ENCODE measurements around the gene FGF14.
"Not testable (repeated sequence)": the region's sequence is repeated elsewhere in the genome, so short reads cannot be mapped to it uniquely, and the experiment has no call there.

FGF14 gene

DNA sequence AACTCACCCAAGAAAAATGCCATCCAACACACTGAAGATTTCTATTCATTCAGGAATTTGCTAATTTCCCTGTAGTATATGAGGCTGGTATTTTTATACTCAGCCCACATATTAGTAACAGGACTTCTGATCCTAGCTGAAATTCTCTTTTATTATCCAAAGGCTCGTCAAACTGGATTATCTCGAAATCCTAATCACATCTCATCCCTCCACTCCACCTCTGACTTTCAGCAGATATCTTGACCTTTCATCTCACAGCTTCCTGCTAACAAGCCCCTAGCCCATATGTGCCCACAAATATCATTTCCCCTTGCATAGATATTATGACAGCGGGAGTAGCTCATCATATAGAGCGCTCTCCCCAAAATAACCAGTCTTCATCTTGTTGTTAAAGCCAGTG, 279.7 kb downstream of the FGF14 start:
- no peak for DNase-seq

DNA sequence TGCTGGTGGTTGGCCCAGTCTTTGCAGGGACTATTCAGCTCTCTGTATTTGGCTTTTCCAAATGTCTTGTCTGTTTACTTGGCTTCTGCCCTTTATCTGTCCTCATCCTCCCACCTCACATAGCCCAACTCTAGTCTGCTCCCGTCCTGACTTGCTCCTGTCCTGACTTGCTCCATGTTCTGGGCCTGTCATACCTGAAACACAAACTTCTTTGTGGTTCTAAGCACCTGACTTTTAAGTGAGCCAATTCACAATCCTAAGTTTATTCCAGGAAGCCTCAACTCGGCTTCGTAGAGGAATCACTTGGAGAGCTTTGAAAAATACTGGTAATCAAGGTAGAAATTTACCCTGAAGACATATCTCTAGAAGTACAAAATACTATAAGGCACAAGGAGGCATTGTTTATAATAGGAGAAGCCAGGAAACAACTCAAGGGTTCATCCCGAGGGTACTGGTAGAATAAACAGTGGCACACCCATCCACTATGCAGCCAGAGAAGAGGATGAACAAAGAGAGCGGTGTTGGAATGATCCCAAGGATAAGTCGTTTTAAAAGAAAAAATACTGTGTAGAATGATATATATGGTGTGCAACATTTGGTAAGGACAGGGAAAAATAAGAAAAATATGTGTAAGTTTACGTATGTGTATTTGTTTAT, 284.5 kb downstream of the FGF14 start:
- no peak for DNase-seq

DNA sequence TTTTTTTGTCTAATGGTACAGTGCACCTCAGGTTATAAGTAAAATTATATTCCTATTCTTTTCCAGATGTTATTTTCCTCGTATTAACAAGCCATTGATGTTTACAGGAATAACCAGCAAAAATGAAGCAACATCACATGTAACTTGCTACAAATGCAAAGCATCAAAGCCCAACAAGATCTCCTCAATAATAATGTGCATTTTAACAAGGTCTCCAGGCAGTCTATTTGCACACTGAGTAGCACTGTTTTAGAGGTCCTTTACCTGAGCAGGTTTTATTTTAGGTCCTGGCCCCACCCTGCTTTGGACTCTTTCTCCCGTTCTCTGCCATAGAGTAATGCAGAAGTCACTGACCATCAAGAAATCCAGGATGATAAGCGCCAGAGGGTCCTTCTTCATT, 298.4 kb downstream of the FGF14 start:
- no peak for DNase-seq

DNA sequence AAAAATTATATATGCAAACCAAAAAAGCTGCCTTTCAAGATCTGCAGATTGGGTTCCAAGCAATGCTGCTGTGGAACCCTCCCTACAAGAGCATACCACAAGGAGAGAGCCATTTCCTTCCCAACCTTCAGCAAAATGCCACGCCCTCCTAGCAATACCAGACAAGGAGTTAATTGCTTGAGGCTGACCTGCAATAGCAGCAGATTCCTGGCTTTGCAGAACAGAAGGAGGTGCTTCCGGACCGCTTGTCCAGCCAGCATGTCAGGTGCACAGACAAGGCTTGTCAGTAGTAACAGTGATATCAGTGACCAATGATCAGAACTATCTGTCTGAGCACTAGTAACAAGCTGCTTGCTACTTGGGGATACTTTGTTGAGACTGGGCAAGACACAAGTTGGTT, 301.6 kb downstream of the FGF14 start:
- DNase-seq: no peak

DNA sequence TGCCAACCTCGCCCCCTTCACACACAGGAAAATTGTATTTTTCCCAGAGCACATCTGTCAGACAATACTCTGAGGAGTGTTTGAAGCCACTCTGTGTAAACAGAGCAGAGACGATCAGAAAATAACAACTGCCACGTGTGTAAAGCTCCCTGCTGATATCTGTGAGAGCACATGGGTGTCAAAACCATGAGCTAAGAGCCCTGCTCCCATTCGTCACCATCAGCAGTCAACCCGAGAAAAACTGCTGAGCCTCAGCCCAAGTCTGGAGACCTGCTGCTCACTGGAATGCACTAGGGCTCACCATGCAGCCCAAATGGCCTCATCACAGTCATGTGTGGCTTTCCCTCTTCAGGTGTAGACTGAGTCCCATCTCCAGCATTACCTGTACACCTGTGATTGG, 304.1 kb downstream of the FGF14 start:
- DNase-seq: no peak

DNA sequence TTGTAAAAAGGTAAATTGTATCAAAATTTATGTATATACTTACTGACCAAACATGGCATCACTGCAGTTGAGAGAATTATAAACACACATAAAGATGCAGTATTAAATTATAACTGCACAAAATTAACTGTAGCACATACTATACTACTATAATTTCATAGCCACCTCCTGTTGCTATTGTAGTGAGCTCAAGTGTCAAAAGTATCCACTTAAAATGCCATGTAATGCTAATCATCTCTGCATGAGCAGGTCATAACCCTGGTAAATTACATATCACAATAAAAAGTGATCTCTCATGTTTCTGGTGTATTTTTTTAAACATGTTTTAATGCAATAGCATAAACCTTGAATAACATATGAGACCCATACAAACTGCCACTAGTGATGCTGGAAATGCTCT, 308.6 kb downstream of the FGF14 start:
- DNase-seq: not testable (repeated sequence)

DNA sequence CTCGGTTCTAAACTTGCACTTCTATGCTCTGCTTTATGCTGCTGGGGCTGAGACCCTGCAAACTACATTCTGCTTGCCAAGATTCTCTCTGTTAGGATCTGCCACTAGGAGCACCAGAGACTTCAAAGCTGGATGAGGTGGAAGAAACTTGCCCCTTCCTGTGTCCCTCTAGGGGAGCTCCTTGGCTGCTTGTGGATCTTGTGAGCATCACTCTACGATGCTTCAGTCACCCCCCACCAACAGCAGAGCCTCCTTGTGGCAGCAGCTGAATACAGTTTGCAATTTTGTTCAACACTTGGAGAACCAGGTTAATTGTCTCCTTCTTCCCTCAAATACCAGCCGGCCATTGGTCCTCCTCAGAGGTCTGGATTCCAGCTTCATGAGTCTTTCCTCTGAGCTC, 310.6 kb downstream of the FGF14 start:
- no peak for DNase-seq

DNA sequence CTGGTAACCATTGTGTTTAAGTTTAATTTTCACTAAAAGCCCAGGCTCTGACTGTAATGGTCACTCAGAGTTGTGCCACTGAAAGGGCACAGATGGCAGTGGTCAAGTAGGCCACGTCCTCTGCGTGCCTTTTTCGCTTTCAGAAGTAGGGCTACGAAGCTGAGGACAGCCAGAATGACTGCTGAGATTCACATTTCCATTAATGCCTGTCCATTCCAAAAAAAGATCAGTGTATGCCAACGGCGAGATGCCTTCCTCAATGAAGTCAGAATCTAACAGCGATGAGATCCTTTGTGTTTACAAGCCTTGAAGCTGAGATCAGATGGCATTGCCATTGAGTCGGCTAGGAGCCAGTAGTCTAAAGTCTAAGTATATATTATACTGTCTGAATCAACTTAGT, 311.3 kb downstream of the FGF14 start:
- DNase-seq: no peak

DNA sequence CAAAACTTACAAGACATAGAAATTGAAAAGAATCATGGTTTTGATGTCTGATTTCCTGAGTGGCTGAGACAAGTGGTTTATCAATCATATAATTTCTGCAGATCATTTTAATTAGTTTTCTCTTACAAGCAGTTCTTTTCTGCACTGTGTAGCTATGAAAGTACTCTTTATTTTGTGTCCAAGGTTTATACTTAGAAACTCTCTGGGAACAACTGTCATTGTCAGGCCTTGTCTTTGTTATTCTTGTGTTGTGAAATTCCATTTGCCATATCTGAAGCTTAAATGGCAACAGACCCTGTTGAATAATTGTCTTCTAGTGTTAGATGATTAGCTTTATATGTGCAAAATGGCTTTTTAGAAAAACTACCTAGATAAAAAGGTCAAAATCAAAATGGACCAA, 312.1 kb downstream of the FGF14 start:
- no peak for DNase-seq

DNA sequence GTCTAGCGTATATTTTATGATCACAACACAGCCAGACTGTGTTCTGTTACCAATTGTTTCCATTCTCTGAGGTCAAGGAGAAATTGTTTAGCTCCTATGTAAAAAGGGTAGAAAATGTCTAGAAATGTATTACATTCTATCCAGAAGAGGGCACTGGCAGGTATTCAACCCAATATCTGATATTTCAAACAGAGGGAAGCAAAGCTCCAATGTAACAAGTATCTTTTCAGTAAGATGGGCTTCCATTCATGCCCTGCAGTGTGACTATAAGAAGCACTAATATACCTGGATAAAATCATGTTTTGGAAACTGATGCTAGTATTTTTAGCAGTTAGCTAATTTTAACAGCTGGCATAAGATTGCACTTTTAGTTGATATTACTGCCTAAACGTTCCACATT, 312.7 kb downstream of the FGF14 start:
- no peak for DNase-seq

DNA sequence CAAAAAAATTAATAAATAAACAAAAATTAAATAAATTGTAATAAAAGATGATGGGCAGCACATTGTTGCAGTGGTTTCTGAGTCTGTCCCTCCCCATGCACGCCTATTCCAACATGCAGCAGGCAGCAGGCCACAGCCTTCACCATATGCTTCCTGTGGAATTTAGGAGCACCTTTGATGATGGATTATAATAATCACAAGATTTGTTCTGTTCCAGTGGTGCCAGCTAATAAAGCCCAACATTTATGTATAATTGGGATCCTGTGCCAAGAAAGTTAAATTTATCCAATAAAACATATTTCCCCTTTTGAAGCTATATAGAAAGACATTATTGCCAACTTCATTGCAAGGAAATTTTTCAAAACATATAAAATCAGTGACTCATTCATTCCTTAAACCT, 328.6 kb downstream of the FGF14 start:
- no peak for DNase-seq

DNA sequence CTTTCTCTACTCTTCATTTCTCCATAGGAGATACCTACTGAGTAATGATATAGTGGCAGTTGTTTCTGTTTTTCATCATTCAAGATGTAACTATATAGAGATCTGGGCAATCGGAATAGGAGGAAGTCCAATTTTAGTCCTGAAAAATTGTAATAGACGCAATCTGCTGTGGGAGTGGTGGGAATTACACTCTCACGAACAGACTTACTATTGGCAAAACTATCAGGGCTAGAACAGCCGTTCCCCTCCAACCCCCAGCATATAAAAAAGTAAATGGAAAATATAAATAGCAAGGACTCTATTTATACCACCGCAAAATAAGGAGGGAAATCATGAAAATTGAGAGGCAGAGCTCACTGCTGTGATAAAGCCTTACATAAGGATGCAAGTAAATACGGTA, 330.1 kb downstream of the FGF14 start:
- no peak for DNase-seq

DNA sequence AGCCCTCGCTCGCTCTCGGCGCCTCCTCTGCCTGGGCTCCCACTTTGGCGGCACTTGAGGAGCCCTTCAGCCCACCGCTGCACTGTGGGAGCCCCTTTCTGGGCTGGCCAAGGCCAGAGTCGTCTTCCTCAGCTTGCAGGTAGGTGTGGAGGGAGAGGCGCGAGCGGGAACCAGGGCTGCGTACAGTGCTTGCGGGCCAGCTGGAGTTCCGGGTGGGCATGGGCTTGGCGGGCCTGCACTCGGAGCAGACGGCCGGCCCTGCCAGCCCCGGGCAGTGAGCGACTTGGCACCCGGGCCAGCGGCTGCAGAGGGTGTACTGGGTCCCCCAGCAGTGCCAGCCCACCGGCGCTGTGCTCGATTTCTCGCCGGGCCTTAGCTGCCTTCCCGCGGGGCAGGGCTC, 333.5 kb downstream of the FGF14 start:
- not testable (repeated sequence) for DNase-seq

DNA sequence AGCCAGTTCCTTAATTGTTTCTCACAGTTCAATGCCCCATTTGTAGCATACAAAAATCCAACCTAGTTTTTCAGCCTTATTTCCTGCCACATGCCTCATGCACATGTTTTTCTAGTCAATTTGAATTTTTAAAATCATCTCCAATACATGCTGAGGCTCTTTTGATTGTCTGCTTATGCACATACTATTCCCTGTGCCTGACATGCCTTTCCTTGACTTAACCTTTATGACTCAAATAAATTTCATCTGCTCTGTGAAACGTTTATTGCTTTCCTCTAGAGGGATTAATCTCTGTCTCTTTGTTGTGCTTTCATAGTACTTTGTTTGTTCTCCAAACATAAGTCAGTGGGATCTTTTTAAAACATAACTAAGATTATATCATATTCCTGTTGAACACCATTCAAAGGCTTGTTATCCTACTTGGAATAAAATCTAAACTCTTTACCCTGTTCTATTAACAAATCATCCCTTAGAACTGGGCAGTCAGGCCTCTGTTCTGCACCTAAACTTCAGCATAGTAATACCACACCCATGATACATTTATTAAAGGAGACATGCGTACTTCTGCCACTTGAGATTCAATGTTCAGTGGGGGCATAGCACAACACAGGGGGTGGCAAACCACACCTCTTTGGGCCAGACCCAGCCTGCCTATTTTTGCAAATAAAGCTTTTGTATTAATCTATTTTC, 346.6 kb downstream of the FGF14 start:
- DNase-seq: no peak

DNA sequence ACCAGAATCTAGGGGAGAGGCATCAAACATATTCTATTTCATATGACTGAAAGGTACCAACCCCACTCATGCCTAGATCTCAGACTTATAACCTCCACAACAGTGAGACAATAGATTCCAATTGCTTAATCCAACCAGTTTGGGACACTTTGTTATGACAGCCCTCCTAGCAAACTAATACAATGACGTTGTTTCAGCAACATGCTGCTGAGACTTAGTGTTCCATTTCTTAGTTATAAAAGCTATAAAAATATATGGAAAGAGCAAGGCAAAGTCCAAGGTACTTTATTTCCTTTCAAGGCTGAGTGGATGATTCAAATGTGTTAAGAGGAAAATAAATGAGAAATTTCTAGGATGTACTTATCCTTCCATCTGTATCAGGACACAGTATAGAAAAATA, 352.0 kb downstream of the FGF14 start:
- DNase-seq: no peak

DNA sequence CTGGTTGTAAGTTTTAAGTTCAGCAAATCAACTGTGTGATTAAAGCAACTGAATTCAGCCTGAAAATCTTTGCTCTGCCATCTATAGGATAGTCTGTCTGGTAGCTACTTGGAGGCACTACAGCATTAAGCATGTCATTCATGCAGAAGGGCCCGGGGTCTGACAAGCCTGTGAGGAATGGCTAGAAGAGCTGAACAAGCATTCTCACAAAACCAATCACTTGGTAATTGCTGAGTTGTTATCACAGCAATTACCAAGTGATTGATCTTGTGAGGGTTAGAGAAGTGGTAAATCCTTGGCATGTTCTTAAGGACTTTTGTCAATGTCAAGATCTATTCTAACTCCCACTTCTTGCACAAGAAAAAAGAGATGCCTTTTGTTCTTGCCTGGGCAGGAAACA, 356.1 kb downstream of the FGF14 start:
- DNase-seq: no peak

DNA sequence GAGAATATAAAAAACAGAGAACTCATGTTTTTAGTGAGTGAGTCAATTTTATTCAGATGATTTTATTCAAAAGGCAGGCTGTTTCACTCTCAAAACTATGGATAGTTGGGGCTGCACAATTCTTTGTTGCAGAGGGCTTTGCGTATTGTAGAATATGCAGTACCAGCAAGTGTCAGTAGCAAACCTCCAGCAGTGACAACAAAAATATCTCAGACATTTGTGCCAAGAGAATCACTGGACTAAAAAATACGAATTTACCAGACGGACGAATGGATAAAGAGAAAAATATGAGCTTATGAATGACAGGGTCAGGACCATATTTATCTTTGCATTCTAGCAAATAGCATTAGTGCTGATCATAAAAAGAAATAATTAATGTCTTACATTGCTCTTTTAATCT, 359.1 kb downstream of the FGF14 start:
- DNase-seq: no peak

DNA sequence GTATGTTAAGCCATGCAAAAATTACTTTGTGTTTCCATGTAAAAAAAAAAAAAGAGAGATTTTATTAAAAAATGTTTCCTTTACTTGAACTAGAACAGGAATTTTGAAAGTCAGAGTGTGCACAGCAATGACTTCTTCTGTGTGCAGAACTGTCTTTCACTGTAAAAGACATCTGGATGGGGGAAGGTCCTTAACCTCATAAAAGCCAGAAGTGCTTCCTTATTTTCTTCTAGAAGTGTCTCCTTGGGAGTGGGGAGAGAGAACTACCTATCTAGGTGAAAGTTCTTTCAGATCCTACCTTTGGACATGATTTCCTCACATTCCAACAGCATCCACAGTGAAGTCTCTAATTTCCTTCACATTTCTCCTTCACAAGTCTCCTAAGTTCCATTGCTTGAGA, 360.3 kb downstream of the FGF14 start:
- DNase-seq: no peak

DNA sequence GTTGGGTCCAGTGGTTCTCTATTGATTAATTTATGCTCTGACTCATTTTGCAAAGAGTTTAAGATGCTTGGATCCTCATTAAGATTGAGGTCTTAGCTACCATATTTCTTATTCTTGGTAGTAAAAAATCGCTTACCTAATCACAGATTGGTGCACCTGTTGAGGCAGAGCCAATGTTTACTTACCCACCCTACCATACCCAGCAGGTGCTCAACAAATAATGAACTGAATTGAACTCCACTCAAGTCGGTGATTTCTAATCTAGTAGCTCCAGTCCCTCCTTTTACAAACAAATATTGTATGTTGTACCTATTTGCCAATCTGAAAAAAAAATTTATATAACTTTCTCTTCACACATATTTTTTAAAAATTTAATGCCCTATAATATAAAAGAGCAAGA, 361.0 kb downstream of the FGF14 start:
- DNase-seq: no peak

DNA sequence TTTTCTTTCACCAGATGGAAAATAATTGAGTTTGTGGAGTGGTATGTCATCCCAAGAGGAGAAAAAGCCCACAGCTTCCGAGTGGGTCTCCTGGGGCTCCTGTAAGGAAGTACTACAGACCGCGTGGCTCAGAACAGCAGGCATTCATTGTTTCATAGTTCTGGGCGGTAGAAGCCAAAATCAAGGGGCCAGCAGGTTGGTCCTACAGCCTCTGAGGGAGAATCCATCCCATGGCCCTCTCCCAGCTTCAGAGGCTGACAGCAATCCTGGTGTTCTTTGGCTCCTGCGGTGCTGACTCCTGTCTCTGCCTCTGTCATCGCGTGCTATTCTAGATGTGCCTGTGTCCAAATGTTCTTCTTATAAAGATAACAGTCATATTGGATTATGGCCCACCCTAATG, 362.6 kb downstream of the FGF14 start:
- DNase-seq: no peak

DNA sequence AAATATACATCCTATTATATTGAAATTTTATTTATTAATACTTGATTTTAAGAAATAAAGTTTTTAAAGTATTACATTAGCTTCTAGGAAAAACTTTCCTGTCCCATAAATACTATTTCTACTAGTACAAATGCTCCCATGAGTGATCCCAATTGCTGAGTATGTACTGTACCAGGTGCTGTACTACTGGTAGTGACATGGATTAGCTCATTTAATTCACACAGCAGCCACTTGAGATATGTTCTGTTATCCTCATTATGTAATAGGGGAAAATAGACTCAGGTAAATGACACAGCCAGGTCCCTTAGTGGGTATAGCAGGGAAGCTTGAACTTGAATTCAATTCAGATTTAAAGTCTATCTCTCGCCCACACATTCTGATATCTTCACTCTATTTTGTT, 363.1 kb downstream of the FGF14 start:
- no peak for DNase-seq

DNA sequence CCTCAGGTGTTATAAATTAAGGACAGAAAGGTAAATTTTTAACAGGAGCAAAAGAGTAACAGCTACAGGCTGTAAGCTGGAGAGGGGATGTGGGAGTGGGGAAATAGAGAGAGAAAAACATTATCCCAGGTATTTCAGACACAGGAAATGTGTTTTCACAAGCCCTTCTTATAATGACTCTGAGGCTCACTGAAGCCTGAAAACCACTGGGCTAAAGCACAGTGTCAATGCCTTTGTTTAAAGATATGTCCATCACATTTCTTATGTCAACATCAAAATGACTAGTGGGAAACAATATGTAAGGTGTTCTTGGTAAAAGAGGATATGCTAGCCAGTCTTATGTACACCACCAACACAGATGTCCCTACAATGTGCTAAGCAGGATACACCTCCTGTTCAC, 365.9 kb downstream of the FGF14 start:
- DNase-seq: no peak

DNA sequence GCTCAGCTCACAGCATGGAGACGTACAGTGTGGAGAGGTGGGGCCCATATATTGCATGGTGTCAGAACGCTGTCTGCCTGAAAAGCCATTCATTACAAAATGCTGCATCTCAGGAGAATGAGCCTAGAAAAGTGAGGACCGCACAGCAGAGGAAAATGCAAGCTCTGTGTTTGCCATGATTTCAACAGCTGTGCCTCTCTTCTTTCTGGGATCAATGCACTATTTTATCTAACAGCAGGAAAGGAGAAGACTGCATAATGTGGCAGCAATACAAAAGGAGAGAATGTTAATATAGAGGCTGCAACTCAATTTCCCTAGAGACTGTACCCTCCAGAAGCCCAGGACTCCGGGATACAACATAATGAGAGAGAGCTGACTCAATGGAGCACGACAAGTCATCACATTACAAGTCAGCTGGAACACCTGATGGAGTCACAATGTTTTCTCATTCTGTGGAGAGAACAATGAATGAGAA, 368.0 kb downstream of the FGF14 start:
- DNase-seq: no peak

DNA sequence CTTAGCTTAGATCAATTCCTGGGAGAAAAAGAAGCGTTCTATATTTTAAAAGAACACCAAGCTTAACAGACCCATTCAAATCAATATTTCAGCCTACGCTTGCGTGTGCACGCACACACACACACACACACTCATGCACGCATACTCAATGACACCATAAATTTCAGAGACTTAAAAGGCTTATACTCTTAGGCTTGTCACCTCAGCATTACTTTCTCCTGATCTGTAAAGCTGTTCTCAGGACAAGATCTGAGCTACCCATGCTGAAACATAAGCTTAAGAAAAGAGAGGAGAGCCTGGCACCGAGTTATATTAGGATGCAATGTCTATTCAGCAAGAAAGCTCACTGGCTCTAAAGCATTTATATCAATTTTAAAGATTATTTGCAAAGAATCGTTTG, 368.5 kb downstream of the FGF14 start:
- DNase-seq: no peak

DNA sequence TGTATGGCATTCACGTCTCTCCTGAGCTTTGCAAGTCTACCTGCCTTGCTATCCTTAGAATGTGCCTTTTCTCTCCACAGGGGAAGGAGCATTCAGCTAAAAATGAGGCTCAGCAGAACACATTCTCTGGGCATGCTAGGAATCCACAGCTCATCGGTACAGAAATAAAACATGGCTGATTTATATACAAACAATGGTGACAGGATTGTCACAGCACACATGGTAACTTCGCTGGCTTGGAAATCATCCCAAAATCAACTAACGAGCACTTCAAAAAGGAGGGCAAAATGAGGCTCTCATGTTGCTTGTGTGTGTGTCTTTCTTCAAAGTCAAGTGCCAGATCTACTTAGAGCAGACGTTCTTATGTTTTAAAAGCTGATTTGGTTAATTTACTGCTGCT, 373.0 kb downstream of the FGF14 start:
- no peak for DNase-seq

Data from stimulated activated CD4-positive, alpha-beta T cell treated with anti-CD3 and anti-CD28 coated beads, Interleukin-4, amount 100 ng/mL, for 4 hours (primary cell).